Measurements from ENCODE around the gene SORCS3.

SORCS3 gene

DNA sequence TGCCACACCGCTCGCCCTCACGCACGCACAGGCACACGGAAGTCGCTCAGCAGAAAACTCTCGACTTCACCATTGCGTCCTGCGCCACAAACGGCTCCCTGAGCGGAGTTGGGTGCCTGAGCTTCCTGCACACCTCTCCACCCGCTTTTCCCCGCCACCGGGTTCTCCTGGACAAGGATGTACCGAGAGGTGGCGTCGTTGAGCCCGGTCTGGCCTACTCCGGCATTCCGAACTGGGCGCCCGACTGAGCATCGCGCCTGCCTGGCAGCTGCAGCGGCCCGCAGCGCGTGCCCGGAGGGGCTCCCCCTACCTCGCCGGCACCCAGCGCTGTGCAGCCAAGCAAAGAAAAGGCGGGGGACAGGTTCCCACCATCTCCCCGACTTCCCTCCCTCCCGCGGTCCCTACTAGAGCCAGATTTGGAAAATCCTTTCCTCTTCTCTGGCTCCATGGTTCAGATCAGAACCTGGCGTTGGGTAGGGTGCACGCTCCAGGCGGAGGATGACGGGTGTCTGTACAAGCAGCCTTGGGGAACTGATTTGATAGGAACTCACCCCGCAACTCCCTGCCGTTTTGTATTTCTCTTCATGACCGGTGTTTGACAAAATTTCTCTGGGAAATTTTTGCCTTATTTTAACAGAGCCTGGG, 1.7 kb downstream of the SORCS3 start:
- TF ChIP-seq, protein P1, sequence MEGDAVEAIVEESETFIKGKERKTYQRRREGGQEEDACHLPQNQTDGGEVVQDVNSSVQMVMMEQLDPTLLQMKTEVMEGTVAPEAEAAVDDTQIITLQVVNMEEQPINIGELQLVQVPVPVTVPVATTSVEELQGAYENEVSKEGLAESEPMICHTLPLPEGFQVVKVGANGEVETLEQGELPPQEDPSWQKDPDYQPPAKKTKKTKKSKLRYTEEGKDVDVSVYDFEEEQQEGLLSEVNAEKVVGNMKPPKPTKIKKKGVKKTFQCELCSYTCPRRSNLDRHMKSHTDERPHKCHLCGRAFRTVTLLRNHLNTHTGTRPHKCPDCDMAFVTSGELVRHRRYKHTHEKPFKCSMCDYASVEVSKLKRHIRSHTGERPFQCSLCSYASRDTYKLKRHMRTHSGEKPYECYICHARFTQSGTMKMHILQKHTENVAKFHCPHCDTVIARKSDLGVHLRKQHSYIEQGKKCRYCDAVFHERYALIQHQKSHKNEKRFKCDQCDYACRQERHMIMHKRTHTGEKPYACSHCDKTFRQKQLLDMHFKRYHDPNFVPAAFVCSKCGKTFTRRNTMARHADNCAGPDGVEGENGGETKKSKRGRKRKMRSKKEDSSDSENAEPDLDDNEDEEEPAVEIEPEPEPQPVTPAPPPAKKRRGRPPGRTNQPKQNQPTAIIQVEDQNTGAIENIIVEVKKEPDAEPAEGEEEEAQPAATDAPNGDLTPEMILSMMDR (conservative IDR thresholded peaks at IDR 0.05; ENCODE audit: low read depth), result no peak
- POLR2A ChIA-PET (ENCODE audit: low non-redundant PET), result no interaction called here
- CTCF ChIA-PET, result no interaction called here
- DNase-seq (ENCODE audit: low spot score), result no peak
- H3K27ac ChIP-seq, result no peak overlapping the region

GRCh38 chr10:104643303-104643663, 2.2 kb downstream of the SORCS3 start:
- ChIA-PET POLR2A (ENCODE audit: low non-redundant PET) (no interaction called here), CTCF (no interaction called here)
- no peak for DNase-seq (ENCODE audit: low spot score)
- TF ChIP-seq, protein P1 (conservative IDR thresholded peaks at IDR 0.05; ENCODE audit: low read depth), result no peak
- H3K27ac ChIP-seq, result no peak overlapping the region

DNA sequence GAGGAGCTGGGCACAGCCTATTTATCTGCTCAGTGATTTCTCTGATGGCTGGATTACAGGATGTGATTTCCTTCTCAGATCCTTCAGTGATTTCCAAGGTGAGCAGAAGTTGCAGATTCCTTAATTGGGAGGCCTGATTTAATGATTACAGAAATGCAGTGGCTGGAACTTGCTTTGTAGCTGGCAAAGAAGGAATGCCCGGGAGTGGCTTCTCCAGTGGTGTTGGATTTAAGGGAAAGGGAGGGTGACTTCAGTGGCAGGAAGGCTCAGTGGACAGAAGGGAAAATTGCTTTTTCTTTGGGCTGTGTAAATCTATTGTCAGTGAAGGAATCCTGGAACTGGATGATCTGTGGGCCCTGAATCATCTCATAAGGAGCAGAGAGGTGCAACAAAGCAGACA, 5.1 kb downstream of the SORCS3 start:
- CTCF ChIA-PET, result no interaction called here

GRCh38 chr10:104648421-104648820, 7.3 kb downstream of the SORCS3 start:
- ChIA-PET CTCF (no interaction called here), POLR2A (ENCODE audit: low non-redundant PET) (no interaction called here)
- TF ChIP-seq, protein P1 (conservative IDR thresholded peaks at IDR 0.05; ENCODE audit: low read depth), result no peak
- no peak overlapping the region for H3K27ac ChIP-seq
- DNase-seq (ENCODE audit: low spot score), result no peak

More for the DNA sequence above, 5.1 kb downstream of the SORCS3 start:
- no peak for DNase-seq (ENCODE audit: low spot score)
- TF ChIP-seq, protein P1 (conservative IDR thresholded peaks at IDR 0.05; ENCODE audit: low read depth), result no peak
- POLR2A ChIA-PET (ENCODE audit: low non-redundant PET), result no interaction called here
- no peak overlapping the region for H3K27ac ChIP-seq

- no peak overlapping the region for H3K27ac ChIP-seq
- no peak for DNase-seq (ENCODE audit: low spot score)
- ChIA-PET POLR2A (ENCODE audit: low non-redundant PET) (no interaction called here), CTCF (no interaction called here)
- TF ChIP-seq, protein P1 (conservative IDR thresholded peaks at IDR 0.05; ENCODE audit: low read depth), result no peak
Observed at GRCh38 chr10:104650072-104650471, 9.0 kb downstream of the SORCS3 start.

- DNase-seq (ENCODE audit: low spot score), result no peak
- TF ChIP-seq, protein P1 (conservative IDR thresholded peaks at IDR 0.05; ENCODE audit: low read depth), result no peak
- POLR2A ChIA-PET (ENCODE audit: low non-redundant PET), result no interaction called here
- no peak overlapping the region for H3K27ac ChIP-seq
- CTCF ChIA-PET, result interaction anchor here (0.5 kb wide), 1 partner anchor 146 kb away, joined by 3 read pairs; no protein-coding TSS in a partner anchor
Observed at GRCh38 chr10:104650635-104651331, 9.7 kb downstream of the SORCS3 start.

Data from RWPE1 (cell line).